HepG2 (cell line): ENCODE results near the gene LYRM4.

Experiments used
- EP300 ChIP-seq, 3 experiments: sonication (generic) in 1 of 3; formaldehyde crosslinking in 1 of 3; IDR thresholded peaks; 2 replicates each; pipeline versions ENCODE4 v1.5.1 to v1.6.1; 2011 to 2020; ENCODE audit warnings: low read depth in 2 of 3, low read length in 2 of 3, borderline replicate concordance in 1 of 3, improper control_type of control experiment in 1 of 3, mild to moderate bottlenecking in 1 of 3, missing genetic modification reagents in 1 of 3, moderate library complexity in 1 of 3
- HDAC6 ChIP-seq: fragments of 200-600 bp; sonication (generic); IDR thresholded peaks from 2 replicates; pipeline ENCODE4 v1.7.0; 2017; ENCODE audit warnings: mild to moderate bottlenecking, antibody characterized with exemption, low read length, low read depth
- KDM5A ChIP-seq: fragments of 200-600 bp; sonication (generic); IDR thresholded peaks from 2 replicates; pipeline ENCODE4 v1.7.0; 2018; ENCODE audit warnings: antibody characterized with exemption, mild to moderate bottlenecking, low read length, borderline replicate concordance
- NFRKB ChIP-seq: fragments of 450-650 bp; IDR thresholded peaks from 2 replicates; pipeline ENCODE4 v1.6.1; 2017
- PAX8 ChIP-seq: sonication (generic); formaldehyde crosslinking; IDR thresholded peaks from 2 replicates; pipeline ENCODE4 v1.8.0; 2022; ENCODE audit warnings: mild to moderate bottlenecking, missing genetic modification reagents, borderline replicate concordance
- ZFP36 ChIP-seq: fragments of 150-350 bp; IDR thresholded peaks from 2 replicates; pipeline ENCODE4 v1.6.1; 2018; ENCODE audit warnings: borderline replicate concordance, low read length, low read depth; ENCODE audit not compliant: partially characterized antibody
- ZNF614 ChIP-seq: IDR thresholded peaks from 2 replicates; pipeline ENCODE4 v1.6.1; 2018; ENCODE audit warnings: missing biosample characterization, missing genetic modification reagents, inconsistent platforms, borderline replicate concordance
- ZNF772 ChIP-seq: sonication (generic); formaldehyde crosslinking; IDR thresholded peaks from 2 replicates; pipeline ENCODE4 v1.5.0; 2020; ENCODE audit warnings: mild to moderate bottlenecking, missing genetic modification reagents
- TF ChIP-seq, protein P1 (sequence below): IDR thresholded peaks from 2 replicates; pipeline ENCODE4 v1.6.1; 2012; ENCODE audit warnings: low read length, improper control_type of control experiment
- TF ChIP-seq, protein P2 (sequence below): sonication (generic); formaldehyde crosslinking; IDR thresholded peaks from 2 replicates; pipeline ENCODE4 v1.5.0; 2020; ENCODE audit warnings: mild to moderate bottlenecking, missing genetic modification reagents, moderate library complexity
- TF ChIP-seq, protein P3 (sequence below): sonication (generic); formaldehyde crosslinking; IDR thresholded peaks from 2 replicates; pipeline ENCODE4 v1.4.0; 2020; ENCODE audit warnings: mild to moderate bottlenecking, missing genetic modification reagents

DNA sequence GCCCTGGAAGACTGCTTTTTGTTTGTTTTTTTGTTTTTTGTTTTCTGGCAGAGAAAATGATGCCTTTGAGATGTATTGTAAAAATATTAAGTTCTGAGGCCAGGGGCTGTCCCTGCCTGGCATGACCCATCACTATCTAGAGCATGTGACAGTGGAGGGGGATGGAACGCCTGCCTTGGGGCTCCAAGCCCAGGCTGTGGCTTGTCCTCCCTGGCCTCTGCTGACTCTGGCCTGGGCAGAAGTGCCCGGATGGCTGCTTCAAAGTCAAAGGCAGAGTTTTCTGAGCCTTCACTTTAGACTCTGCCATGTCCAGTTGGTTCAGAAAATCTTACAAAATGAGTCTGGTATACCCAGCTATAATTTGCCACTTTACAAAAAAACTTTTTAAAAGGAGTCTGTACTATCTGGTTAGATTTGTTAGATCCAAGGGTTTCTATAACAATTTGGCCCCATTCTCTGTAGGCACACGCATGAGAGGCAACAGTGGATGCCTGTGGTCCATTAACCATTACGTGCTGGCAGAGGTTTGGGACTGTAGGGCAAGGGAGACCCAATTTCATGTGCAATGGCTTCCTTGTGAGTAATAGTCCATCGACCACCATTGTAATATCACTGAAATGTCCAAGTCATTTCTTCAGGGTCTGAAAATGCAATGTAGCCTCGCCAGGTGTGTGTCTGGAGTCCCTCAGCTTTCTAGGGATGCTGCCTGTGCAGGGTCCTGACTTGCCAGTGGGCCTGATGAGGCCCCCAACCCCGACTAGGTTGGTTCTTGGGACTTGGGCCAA is 167.3 kb downstream of the LYRM4 start:
- TF ChIP-seq, protein P1, sequence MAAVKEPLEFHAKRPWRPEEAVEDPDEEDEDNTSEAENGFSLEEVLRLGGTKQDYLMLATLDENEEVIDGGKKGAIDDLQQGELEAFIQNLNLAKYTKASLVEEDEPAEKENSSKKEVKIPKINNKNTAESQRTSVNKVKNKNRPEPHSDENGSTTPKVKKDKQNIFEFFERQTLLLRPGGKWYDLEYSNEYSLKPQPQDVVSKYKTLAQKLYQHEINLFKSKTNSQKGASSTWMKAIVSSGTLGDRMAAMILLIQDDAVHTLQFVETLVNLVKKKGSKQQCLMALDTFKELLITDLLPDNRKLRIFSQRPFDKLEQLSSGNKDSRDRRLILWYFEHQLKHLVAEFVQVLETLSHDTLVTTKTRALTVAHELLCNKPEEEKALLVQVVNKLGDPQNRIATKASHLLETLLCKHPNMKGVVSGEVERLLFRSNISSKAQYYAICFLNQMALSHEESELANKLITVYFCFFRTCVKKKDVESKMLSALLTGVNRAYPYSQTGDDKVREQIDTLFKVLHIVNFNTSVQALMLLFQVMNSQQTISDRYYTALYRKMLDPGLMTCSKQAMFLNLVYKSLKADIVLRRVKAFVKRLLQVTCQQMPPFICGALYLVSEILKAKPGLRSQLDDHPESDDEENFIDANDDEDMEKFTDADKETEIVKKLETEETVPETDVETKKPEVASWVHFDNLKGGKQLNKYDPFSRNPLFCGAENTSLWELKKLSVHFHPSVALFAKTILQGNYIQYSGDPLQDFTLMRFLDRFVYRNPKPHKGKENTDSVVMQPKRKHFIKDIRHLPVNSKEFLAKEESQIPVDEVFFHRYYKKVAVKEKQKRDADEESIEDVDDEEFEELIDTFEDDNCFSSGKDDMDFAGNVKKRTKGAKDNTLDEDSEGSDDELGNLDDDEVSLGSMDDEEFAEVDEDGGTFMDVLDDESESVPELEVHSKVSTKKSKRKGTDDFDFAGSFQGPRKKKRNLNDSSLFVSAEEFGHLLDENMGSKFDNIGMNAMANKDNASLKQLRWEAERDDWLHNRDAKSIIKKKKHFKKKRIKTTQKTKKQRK, result no peak
- no peak for TF ChIP-seq KDM5A
- no peak for TF ChIP-seq EP300 (IDR thresholded peaks at IDR 0.05; ENCODE audit: low read depth in 2 of 2, low read length in 2 of 2)
- no peak for TF ChIP-seq EP300 (CRISPR knock-in tag; IDR thresholded peaks at IDR 0.05; ENCODE audit: borderline replicate concordance)
- no peak for TF ChIP-seq ZNF614 (CRISPR knock-in tag)
- TF ChIP-seq NFRKB, result no peak
- TF ChIP-seq PAX8 (CRISPR knock-in tag), result no peak
- TF ChIP-seq, protein P2, sequence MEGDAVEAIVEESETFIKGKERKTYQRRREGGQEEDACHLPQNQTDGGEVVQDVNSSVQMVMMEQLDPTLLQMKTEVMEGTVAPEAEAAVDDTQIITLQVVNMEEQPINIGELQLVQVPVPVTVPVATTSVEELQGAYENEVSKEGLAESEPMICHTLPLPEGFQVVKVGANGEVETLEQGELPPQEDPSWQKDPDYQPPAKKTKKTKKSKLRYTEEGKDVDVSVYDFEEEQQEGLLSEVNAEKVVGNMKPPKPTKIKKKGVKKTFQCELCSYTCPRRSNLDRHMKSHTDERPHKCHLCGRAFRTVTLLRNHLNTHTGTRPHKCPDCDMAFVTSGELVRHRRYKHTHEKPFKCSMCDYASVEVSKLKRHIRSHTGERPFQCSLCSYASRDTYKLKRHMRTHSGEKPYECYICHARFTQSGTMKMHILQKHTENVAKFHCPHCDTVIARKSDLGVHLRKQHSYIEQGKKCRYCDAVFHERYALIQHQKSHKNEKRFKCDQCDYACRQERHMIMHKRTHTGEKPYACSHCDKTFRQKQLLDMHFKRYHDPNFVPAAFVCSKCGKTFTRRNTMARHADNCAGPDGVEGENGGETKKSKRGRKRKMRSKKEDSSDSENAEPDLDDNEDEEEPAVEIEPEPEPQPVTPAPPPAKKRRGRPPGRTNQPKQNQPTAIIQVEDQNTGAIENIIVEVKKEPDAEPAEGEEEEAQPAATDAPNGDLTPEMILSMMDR (CRISPR knock-in tag), result no peak
- TF ChIP-seq, protein P3, sequence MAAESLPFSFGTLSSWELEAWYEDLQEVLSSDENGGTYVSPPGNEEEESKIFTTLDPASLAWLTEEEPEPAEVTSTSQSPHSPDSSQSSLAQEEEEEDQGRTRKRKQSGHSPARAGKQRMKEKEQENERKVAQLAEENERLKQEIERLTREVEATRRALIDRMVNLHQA (CRISPR knock-in tag), result no peak
- TF ChIP-seq HDAC6, result no peak
- TF ChIP-seq ZNF772 (CRISPR knock-in tag), result no peak
- TF ChIP-seq ZFP36, result no peak
